ENCODE data around the gene VANGL2.

DNA sequence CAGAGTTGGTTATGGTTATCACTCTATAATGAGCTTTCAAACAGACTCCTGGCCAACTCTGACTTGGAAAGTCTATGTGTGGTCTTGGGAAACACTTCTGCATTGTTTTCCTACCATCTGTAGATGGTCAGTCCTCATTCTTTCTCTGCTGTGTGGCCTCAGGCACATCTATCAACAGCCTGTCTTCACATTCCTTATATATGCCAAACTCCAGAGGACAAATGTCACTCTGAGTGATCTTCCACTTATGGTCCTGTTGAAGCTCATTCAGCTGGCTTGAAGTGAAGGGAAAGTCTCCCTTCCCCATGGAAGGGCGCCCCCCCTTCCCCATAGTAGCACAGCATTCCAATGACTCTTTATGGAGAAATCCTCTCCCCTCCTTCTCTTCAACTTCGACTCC, 58.7 kb downstream of the VANGL2 start:
- TF ChIP-seq, protein P1, sequence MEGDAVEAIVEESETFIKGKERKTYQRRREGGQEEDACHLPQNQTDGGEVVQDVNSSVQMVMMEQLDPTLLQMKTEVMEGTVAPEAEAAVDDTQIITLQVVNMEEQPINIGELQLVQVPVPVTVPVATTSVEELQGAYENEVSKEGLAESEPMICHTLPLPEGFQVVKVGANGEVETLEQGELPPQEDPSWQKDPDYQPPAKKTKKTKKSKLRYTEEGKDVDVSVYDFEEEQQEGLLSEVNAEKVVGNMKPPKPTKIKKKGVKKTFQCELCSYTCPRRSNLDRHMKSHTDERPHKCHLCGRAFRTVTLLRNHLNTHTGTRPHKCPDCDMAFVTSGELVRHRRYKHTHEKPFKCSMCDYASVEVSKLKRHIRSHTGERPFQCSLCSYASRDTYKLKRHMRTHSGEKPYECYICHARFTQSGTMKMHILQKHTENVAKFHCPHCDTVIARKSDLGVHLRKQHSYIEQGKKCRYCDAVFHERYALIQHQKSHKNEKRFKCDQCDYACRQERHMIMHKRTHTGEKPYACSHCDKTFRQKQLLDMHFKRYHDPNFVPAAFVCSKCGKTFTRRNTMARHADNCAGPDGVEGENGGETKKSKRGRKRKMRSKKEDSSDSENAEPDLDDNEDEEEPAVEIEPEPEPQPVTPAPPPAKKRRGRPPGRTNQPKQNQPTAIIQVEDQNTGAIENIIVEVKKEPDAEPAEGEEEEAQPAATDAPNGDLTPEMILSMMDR (IDR thresholded peaks at IDR 0.05): no peak
- TF ChIP-seq POLR2A (IDR thresholded peaks at IDR 0.05): no peak
